ENCODE measurements around the gene SPTBN1.
A peak's percentile ranks its signal among the peaks of the same experiment; 100 is the strongest.

The SPTBN1 gene

DNA sequence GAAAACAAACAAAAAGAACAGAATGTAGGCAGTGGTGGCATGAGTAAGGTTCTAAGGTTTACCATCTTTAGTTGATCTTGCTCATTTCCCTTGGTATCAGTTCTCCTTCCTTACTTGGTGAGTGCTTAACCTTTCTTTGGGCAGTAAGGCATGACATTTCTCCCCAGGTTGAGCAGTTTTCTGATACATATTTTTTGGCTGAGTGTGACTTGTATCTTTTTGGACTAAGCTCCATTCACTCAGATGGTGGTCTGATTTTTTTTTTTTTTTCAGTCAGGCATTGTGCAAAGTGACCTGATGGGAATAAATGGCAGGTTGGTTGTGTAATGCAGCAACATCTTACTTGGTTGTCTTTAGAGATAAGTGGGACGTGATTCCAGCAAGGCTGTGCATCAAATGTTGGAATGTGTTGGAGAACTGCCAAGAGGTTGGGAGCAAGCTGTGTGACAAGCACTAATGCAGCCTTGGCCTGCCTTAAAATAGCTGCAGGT, 15.1 kb downstream of the SPTBN1 start:
- no peaks in the 10 kb centered on the region for H3K9me3 ChIP-seq (ENCODE audit: control insufficient read depth, insufficient read depth, low read length)
- no peaks in the 10 kb centered on the region for H3K27me3 ChIP-seq (ENCODE audit: control insufficient read depth, insufficient read depth, low read length)
- peaks cover 7% of the 10 kb centered on the region for H3K4me1 ChIP-seq (ENCODE audit: control insufficient read depth, insufficient read depth, low read length)
- no peak overlapping the region for H3K27ac ChIP-seq (ENCODE audit: low read depth, low read length)
- no peak overlapping the region for H3K4me3 ChIP-seq (ENCODE audit: low read depth, low read length)
- no peaks in the 10 kb centered on the region for H3K36me3 ChIP-seq (ENCODE audit: control insufficient read depth, insufficient read depth, low read length)
- H3K9ac ChIP-seq (ENCODE audit: low read depth, low read length): no peak overlapping the region

GRCh38 chr2:54473851-54474250, 17.7 kb downstream of the SPTBN1 start:
- Histone ChIP-seq H3K36me3 (ENCODE audit: control insufficient read depth, insufficient read depth, low read length) (no peaks in the 10 kb centered on the region), H3K4me3 (ENCODE audit: low read depth, low read length) (no peak overlapping the region), H3K9me3 (ENCODE audit: control insufficient read depth, insufficient read depth, low read length) (no peaks in the 10 kb centered on the region), H3K9ac (ENCODE audit: low read depth, low read length) (no peak overlapping the region), H3K4me1 (ENCODE audit: control insufficient read depth, insufficient read depth, low read length) (peaks cover 7% of the 10 kb centered on the region), H3K27me3 (ENCODE audit: control insufficient read depth, insufficient read depth, low read length) (no peaks in the 10 kb centered on the region), H3K27ac (ENCODE audit: low read depth, low read length) (no peak overlapping the region)

- Histone ChIP-seq H3K4me1 (ENCODE audit: control insufficient read depth, insufficient read depth, low read length) (no peaks in the 10 kb centered on the region), H3K27me3 (ENCODE audit: control insufficient read depth, insufficient read depth, low read length) (no peaks in the 10 kb centered on the region), H3K36me3 (ENCODE audit: control insufficient read depth, insufficient read depth, low read length) (no peaks in the 10 kb centered on the region), H3K9ac (ENCODE audit: low read depth, low read length) (no peak overlapping the region), H3K9me3 (ENCODE audit: control insufficient read depth, insufficient read depth, low read length) (no peaks in the 10 kb centered on the region), H3K4me3 (ENCODE audit: low read depth, low read length) (no peak overlapping the region), H3K27ac (ENCODE audit: low read depth, low read length) (no peak overlapping the region)
Observed at GRCh38 chr2:54475285-54475684, 19.2 kb downstream of the SPTBN1 start.

- H3K27me3 ChIP-seq (ENCODE audit: control insufficient read depth, insufficient read depth, low read length): no peaks in the 10 kb centered on the region
- no peaks in the 10 kb centered on the region for H3K36me3 ChIP-seq (ENCODE audit: control insufficient read depth, insufficient read depth, low read length)
- no peak overlapping the region for H3K27ac ChIP-seq (ENCODE audit: low read depth, low read length)
- H3K9ac ChIP-seq (ENCODE audit: low read depth, low read length): no peak overlapping the region
- H3K9me3 ChIP-seq (ENCODE audit: control insufficient read depth, insufficient read depth, low read length): no peaks in the 10 kb centered on the region
- no peaks in the 10 kb centered on the region for H3K4me1 ChIP-seq (ENCODE audit: control insufficient read depth, insufficient read depth, low read length)
- no peak overlapping the region for H3K4me3 ChIP-seq (ENCODE audit: low read depth, low read length)
Observed at GRCh38 chr2:54475919-54476318, 19.8 kb downstream of the SPTBN1 start.

GRCh38 chr2:54476852-54477251, 20.7 kb downstream of the SPTBN1 start:
- Histone ChIP-seq H3K27ac (ENCODE audit: low read depth, low read length) (no peak overlapping the region), H3K4me1 (ENCODE audit: control insufficient read depth, insufficient read depth, low read length) (no peaks in the 10 kb centered on the region), H3K9ac (ENCODE audit: low read depth, low read length) (no peak overlapping the region), H3K27me3 (ENCODE audit: control insufficient read depth, insufficient read depth, low read length) (no peaks in the 10 kb centered on the region), H3K4me3 (ENCODE audit: low read depth, low read length) (no peak overlapping the region), H3K9me3 (ENCODE audit: control insufficient read depth, insufficient read depth, low read length) (no peaks in the 10 kb centered on the region), H3K36me3 (ENCODE audit: control insufficient read depth, insufficient read depth, low read length) (no peaks in the 10 kb centered on the region)

- Histone ChIP-seq H3K27ac (ENCODE audit: low read depth, low read length) (no peak overlapping the region), H3K9ac (ENCODE audit: low read depth, low read length) (no peak overlapping the region), H3K27me3 (ENCODE audit: control insufficient read depth, insufficient read depth, low read length) (no peaks in the 10 kb centered on the region), H3K4me3 (ENCODE audit: low read depth, low read length) (no peak overlapping the region), H3K36me3 (ENCODE audit: control insufficient read depth, insufficient read depth, low read length) (no peaks in the 10 kb centered on the region), H3K4me1 (ENCODE audit: control insufficient read depth, insufficient read depth, low read length) (no peaks in the 10 kb centered on the region), H3K9me3 (ENCODE audit: control insufficient read depth, insufficient read depth, low read length) (no peaks in the 10 kb centered on the region)
Observed at GRCh38 chr2:54477896-54478295, 21.8 kb downstream of the SPTBN1 start.

DNA sequence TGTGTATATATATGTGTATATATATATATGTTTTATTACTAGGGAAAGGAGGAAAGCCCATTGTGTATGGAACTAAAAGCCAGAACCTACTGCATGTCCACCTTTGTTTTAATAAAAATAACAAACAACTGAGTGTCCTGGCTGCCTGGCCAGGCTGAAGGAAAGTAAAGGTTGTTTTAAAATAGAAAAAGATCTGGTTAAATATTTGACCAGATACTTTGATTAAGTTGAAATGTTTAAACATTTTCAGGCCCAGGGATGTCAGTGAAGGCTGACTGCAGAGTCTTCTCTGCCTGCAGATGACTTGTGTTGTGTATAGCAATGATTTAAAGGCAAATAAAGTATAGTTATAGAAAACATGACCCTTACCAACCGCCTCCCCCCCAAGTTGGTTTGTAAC, 22.8 kb downstream of the SPTBN1 start:
- H3K4me1 ChIP-seq (ENCODE audit: control insufficient read depth, insufficient read depth, low read length): no peaks in the 10 kb centered on the region
- H3K36me3 ChIP-seq (ENCODE audit: control insufficient read depth, insufficient read depth, low read length): no peaks in the 10 kb centered on the region
- no peak overlapping the region for H3K9ac ChIP-seq (ENCODE audit: low read depth, low read length)
- no peaks in the 10 kb centered on the region for H3K27me3 ChIP-seq (ENCODE audit: control insufficient read depth, insufficient read depth, low read length)
- H3K27ac ChIP-seq (ENCODE audit: low read depth, low read length): no peak overlapping the region
- no peak overlapping the region for H3K4me3 ChIP-seq (ENCODE audit: low read depth, low read length)
- H3K9me3 ChIP-seq (ENCODE audit: control insufficient read depth, insufficient read depth, low read length): no peaks in the 10 kb centered on the region

GRCh38 chr2:54479424-54479823, 23.3 kb downstream of the SPTBN1 start:
- H3K9ac ChIP-seq (ENCODE audit: low read depth, low read length): no peak overlapping the region
- no peak overlapping the region for H3K4me3 ChIP-seq (ENCODE audit: low read depth, low read length)
- H3K27me3 ChIP-seq (ENCODE audit: control insufficient read depth, insufficient read depth, low read length): no peaks in the 10 kb centered on the region
- H3K4me1 ChIP-seq (ENCODE audit: control insufficient read depth, insufficient read depth, low read length): no peaks in the 10 kb centered on the region
- H3K9me3 ChIP-seq (ENCODE audit: control insufficient read depth, insufficient read depth, low read length): no peaks in the 10 kb centered on the region
- no peak overlapping the region for H3K27ac ChIP-seq (ENCODE audit: low read depth, low read length)
- no peaks in the 10 kb centered on the region for H3K36me3 ChIP-seq (ENCODE audit: control insufficient read depth, insufficient read depth, low read length)

- H3K9me3 ChIP-seq (ENCODE audit: control insufficient read depth, insufficient read depth, low read length): no peaks in the 10 kb centered on the region
- H3K36me3 ChIP-seq (ENCODE audit: control insufficient read depth, insufficient read depth, low read length): no peaks in the 10 kb centered on the region
- no peaks in the 10 kb centered on the region for H3K4me1 ChIP-seq (ENCODE audit: control insufficient read depth, insufficient read depth, low read length)
- no peak overlapping the region for H3K9ac ChIP-seq (ENCODE audit: low read depth, low read length)
- H3K27me3 ChIP-seq (ENCODE audit: control insufficient read depth, insufficient read depth, low read length): no peaks in the 10 kb centered on the region
- no peak overlapping the region for H3K4me3 ChIP-seq (ENCODE audit: low read depth, low read length)
- H3K27ac ChIP-seq (ENCODE audit: low read depth, low read length): no peak overlapping the region
Observed at GRCh38 chr2:54480025-54480424, 23.9 kb downstream of the SPTBN1 start.

DNA sequence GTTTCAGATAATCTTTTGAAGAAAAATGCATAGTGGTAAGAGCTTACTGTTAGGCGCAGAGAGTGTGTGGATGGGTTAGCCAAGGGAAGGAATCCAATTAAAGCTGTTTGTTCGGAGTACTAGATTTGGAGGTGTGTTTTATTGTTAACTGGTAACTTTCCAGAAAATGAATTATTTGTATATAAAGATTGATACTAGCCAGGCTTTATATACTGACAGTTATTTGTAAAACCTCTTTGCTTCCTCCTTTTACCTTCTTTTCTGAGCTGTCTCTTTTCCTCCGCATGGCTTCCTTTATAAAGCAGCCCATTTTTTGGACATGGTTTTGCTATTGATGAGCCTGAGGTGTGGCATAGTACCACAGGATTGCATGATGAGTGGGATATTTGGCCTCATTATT, 25.6 kb downstream of the SPTBN1 start:
- no peak overlapping the region for H3K27ac ChIP-seq (ENCODE audit: low read depth, low read length)
- no peaks in the 10 kb centered on the region for H3K4me1 ChIP-seq (ENCODE audit: control insufficient read depth, insufficient read depth, low read length)
- H3K27me3 ChIP-seq (ENCODE audit: control insufficient read depth, insufficient read depth, low read length): no peaks in the 10 kb centered on the region
- no peaks in the 10 kb centered on the region for H3K36me3 ChIP-seq (ENCODE audit: control insufficient read depth, insufficient read depth, low read length)
- no peak overlapping the region for H3K9ac ChIP-seq (ENCODE audit: low read depth, low read length)
- H3K9me3 ChIP-seq (ENCODE audit: control insufficient read depth, insufficient read depth, low read length): no peaks in the 10 kb centered on the region
- H3K4me3 ChIP-seq (ENCODE audit: low read depth, low read length): no peak overlapping the region

- Histone ChIP-seq H3K27me3 (ENCODE audit: control insufficient read depth, insufficient read depth, low read length) (no peaks in the 10 kb centered on the region), H3K36me3 (ENCODE audit: control insufficient read depth, insufficient read depth, low read length) (no peaks in the 10 kb centered on the region), H3K27ac (ENCODE audit: low read depth, low read length) (peak overlapping the region; percentile 46), H3K9me3 (ENCODE audit: control insufficient read depth, insufficient read depth, low read length) (no peaks in the 10 kb centered on the region), H3K4me1 (ENCODE audit: control insufficient read depth, insufficient read depth, low read length) (no peaks in the 10 kb centered on the region), H3K4me3 (ENCODE audit: low read depth, low read length) (no peak overlapping the region), H3K9ac (ENCODE audit: low read depth, low read length) (no peak overlapping the region)
Observed at GRCh38 chr2:54482715-54483114, 26.6 kb downstream of the SPTBN1 start.

- Histone ChIP-seq H3K4me3 (ENCODE audit: low read depth, low read length) (no peak overlapping the region), H3K9me3 (ENCODE audit: control insufficient read depth, insufficient read depth, low read length) (no peaks in the 10 kb centered on the region), H3K36me3 (ENCODE audit: control insufficient read depth, insufficient read depth, low read length) (no peaks in the 10 kb centered on the region), H3K27ac (ENCODE audit: low read depth, low read length) (peak overlapping the region; percentile 46), H3K4me1 (ENCODE audit: control insufficient read depth, insufficient read depth, low read length) (no peaks in the 10 kb centered on the region), H3K9ac (ENCODE audit: low read depth, low read length) (no peak overlapping the region), H3K27me3 (ENCODE audit: control insufficient read depth, insufficient read depth, low read length) (no peaks in the 10 kb centered on the region)
Observed at GRCh38 chr2:54483426-54483825, 27.3 kb downstream of the SPTBN1 start.
